ENCODE data around the gene ZSWIM8.

ZSWIM8 gene

DNA sequence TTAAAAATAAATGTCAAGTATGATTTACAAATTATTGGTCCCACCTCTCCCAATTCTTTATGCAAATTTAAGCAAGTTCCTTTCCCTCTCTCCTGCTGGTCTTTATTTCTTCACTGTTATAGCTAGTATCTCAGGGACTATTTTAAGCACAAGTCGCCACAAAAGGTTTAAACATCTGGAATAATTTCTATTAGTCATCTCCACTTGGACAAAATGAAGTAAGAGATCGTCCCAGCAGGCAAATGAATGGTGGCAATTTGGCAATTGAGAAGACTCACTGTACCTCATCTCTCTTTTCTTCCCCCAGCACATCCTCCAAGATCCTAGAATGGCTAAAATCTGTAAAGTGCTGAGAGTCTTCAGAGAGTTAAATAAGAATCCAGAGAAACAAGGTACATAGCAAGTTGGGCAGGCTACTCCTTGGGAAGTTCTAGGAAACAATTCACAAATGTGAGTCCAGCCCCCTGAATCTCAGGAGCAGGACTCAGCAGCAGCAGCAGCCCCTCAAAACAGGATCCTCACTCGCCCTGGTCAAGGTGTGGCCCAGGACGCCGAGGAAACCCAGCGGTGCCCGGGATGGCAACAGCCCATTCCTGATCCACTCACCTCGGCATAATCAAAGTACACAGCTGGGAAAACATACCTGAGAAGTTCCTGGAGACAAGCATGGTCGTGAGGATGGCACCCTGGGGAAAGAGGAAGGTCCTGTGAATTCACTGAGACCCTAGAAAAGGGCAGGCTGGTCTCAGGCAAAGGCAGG, 56.3 kb downstream of the ZSWIM8 start:
- DNase-seq (ENCODE audit: low read depth in 2 of 2): no peak

DNA sequence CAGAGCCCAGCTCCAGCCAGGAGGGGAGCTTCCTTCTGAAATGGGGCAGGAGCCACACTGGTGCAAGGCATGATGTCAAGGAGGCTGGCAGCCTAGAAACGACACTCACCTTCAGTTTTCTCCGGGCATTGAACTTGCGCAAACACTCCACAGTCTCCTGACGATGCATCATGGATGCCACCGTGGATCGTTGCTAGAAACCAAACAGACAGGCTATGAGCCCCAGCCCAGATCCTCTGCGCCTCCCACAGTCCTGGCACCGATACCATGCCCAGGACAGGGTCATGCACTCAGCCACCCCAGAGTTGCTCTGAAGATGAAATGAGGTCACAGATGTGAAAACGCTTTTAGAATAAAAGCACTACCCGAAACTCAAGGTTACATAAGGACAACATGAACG, 56.9 kb downstream of the ZSWIM8 start:
- DNase-seq (ENCODE audit: low read depth in 2 of 2): no peak

- DNase-seq (ENCODE audit: low read depth in 2 of 2): no peak
Observed at GRCh38 chr10:73843261-73843660, 57.9 kb downstream of the ZSWIM8 start.

DNA sequence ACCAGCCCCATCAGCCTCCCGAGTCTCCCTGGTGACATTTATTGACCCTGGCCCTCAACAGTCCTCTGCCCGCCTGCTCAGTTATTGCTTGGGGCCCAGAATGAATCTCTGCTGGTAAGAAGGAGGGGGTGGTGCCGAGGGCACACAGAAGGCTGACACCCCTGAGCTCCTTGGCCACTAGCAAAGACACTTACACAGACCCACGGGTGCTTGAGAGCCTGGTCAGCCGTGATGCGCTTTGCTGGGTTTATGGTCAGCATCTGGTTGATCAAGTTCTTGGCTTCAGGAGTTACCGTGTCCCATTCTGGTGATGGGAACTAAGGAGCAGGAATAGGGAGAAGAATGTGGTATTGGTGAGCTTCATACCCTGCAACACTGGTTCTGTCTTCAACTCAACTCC, 61.6 kb downstream of the ZSWIM8 start:
- no peak for DNase-seq (ENCODE audit: low read depth in 2 of 2)

DNA sequence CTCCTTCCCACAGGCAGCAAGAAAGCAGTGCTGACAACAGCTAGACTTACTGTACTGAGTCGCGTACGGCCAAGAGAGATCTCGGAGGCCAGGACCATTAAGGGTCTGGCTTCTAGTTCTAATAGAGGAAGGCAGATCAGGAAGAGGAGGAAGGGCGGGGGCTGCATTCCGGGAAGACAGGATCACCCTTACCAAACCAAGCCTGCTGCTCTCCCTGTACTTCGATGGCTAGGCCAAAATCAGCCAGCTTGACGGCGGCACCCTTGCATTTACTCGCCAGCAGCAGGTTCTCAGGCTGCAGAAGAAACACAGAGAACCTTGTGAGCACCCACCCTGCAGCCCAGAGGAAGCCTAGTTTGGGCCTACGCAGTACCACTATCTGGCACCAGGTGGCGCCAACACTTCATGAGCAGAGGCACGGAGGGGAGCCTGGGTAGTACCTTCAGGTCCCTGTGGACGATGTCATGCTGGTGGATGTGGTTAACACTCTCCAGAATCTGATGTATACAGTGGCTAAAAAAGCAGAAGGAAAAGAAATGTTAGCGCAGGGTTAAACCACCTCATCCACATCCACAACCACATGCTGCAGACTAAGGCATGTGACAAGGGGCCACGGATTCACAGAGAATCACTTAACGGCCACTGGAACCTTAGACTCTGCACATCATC, 63.5 kb downstream of the ZSWIM8 start:
- peak; percentile 42 to 57 for DNase-seq (ENCODE audit: low read depth in 2 of 2)

- no peak for DNase-seq (ENCODE audit: low read depth in 2 of 2)
Observed at GRCh38 chr10:73850211-73850610, 64.8 kb downstream of the ZSWIM8 start.

GRCh38 chr10:73850863-73851461, 65.6 kb downstream of the ZSWIM8 start:
- DNase-seq (ENCODE audit: low read depth in 2 of 2): peak; percentile 94 to 96
